GM23338 (cell line): Measurements from ENCODE around the gene CYBA. TPM values are rescaled to one million over a fixed set of nuclear protein-coding genes. Genes with fewer than 3 reads are reported as not detected.

Source experiments
- ATAC-seq: fragments of 200-7000 bp; cut with Tn5 transposase; 3 replicates; pipeline ENCODE4 v1.9.1; 2020
- DNase-seq: peaks from one replicate; pipeline ENCODE4 v3.0.0-alpha.2; 2015; ENCODE audit warnings: low spot score
- H2AFZ ChIP-seq: fragments of 200-600 bp; sonication (generic); 2 replicates; pipeline ENCODE4 v1.8.0; 2016; ENCODE audit warnings: antibody characterized with exemption, mild to moderate bottlenecking, moderate library complexity
- H3F3A ChIP-seq: fragments of 200-600 bp; sonication (generic); replicated peaks from 2 replicates; pipeline ENCODE4 v1.8.0; 2017; ENCODE audit warnings: antibody characterized with exemption, mixed run types, low read depth
- H3K27ac ChIP-seq: fragments of 200-600 bp; sonication (generic); 2 replicates; pipeline ENCODE4 v1.6.1; 2016; ENCODE audit warnings: low read depth
- H3K27me3 ChIP-seq: fragments of 200-600 bp; sonication (generic); 2 replicates; pipeline ENCODE4 v1.8.0; 2016; ENCODE audit warnings: mild to moderate bottlenecking, mixed run types, moderate library complexity; ENCODE audit not compliant: insufficient read depth
- H3K36me3 ChIP-seq: fragments of 200-600 bp; sonication (generic); 2 replicates; pipeline ENCODE4 v1.8.0; 2016; ENCODE audit warnings: mild to moderate bottlenecking; ENCODE audit not compliant: insufficient read depth
- H3K4me1 ChIP-seq: fragments of 200-600 bp; sonication (generic); 2 replicates; pipeline ENCODE4 v1.8.0; 2016; ENCODE audit warnings: mild to moderate bottlenecking, moderate library complexity; ENCODE audit not compliant: insufficient read depth
- H3K4me2 ChIP-seq: fragments of 200-600 bp; sonication (generic); 2 replicates; pipeline ENCODE4 v1.7.1; 2017; ENCODE audit warnings: mixed run types
- H3K4me3 ChIP-seq: fragments of 200-600 bp; sonication (generic); 2 replicates; pipeline ENCODE4 v1.6.1; 2016; ENCODE audit warnings: mixed run types
- H3K79me2 ChIP-seq: fragments of 200-600 bp; sonication (generic); replicated peaks from 2 replicates; pipeline ENCODE4 v1.8.0; 2017; ENCODE audit warnings: mild to moderate bottlenecking; ENCODE audit not compliant: insufficient read depth
- H3K9me2 ChIP-seq: fragments of 200-600 bp; sonication (generic); 2 replicates; pipeline ENCODE4 v1.8.0; 2017; ENCODE audit not compliant: insufficient read depth
- H4K20me1 ChIP-seq: fragments of 200-600 bp; sonication (generic); replicated peaks from 2 replicates; pipeline ENCODE4 v1.8.0; 2017; ENCODE audit warnings: mild to moderate bottlenecking; ENCODE audit not compliant: insufficient read depth
- H3K27ac Mint-ChIP-seq: 2 replicates; pipeline ENCODE4 v1.8.0; 2020; ENCODE audit warnings: inconsistent platforms, mild to moderate bottlenecking, moderate library complexity, mixed read lengths
- H3K27me3 Mint-ChIP-seq: 3 replicates; pipeline ENCODE4 v1.8.0; 2022; ENCODE audit warnings: low read depth, mild to moderate bottlenecking, moderate library complexity, mixed read lengths, inconsistent platforms; ENCODE audit not compliant: insufficient read depth, poor library complexity
- H3K36me3 Mint-ChIP-seq: 3 replicates; pipeline ENCODE4 v1.8.0; 2021; ENCODE audit warnings: low read depth, mild to moderate bottlenecking, inconsistent platforms, moderate library complexity, mixed read lengths
- H3K4me1 Mint-ChIP-seq: 3 replicates; pipeline ENCODE4 v1.8.0; 2020; ENCODE audit warnings: mild to moderate bottlenecking, inconsistent platforms, mixed read lengths
- H3K4me3 Mint-ChIP-seq: 3 replicates; pipeline ENCODE4 v1.8.0; 2021; ENCODE audit warnings: moderate library complexity, mild to moderate bottlenecking, inconsistent platforms, mixed read lengths
- H3K9me3 Mint-ChIP-seq: 3 replicates; pipeline ENCODE4 v1.8.0; 2020; ENCODE audit warnings: moderate library complexity, mild to moderate bottlenecking, inconsistent platforms, mixed read lengths
- CREB1 ChIP-seq: fragments of 250-450 bp; sonication (Bioruptor Pico); IDR thresholded peaks from 2 replicates; pipeline ENCODE4 v1.5.0; 2020; ENCODE audit warnings: low read depth, mild to moderate bottlenecking, moderate library complexity
- EZH2 ChIP-seq: fragments of 200-600 bp; sonication (generic); IDR thresholded peaks from one replicate; pipeline ENCODE4 v1.8.0; 2017; ENCODE audit warnings: antibody characterized with exemption, mild to moderate bottlenecking, low read depth; ENCODE audit not compliant: unreplicated experiment
- EZH2phosphoT487 ChIP-seq: fragments of 200-600 bp; sonication (generic); IDR thresholded peaks from one replicate; pipeline ENCODE4 v1.8.1; 2018; ENCODE audit warnings: antibody characterized with exemption; ENCODE audit not compliant: unreplicated experiment
- JUNB ChIP-seq: IDR thresholded peaks from one replicate; pipeline ENCODE4 v1.6.1; 2016; ENCODE audit warnings: antibody characterized with exemption; ENCODE audit not compliant: unreplicated experiment
- NANOG ChIP-seq: IDR thresholded peaks from 2 replicates; pipeline ENCODE4 v1.6.1; 2016; ENCODE audit warnings: antibody characterized with exemption, borderline replicate concordance
- POLR2AphosphoS5 ChIP-seq: IDR thresholded peaks from 2 replicates; pipeline ENCODE4 v1.6.1; 2016; ENCODE audit warnings: antibody characterized with exemption, low read depth
- STAT1 ChIP-seq: IDR thresholded peaks from one replicate; pipeline ENCODE4 v1.6.1; 2016; ENCODE audit warnings: antibody characterized with exemption; ENCODE audit not compliant: unreplicated experiment
- ZNF114 ChIP-seq: fragments of 250-450 bp; sonication (Bioruptor Pico); IDR thresholded peaks from 2 replicates; pipeline ENCODE4 v1.5.0; 2020; ENCODE audit warnings: mild to moderate bottlenecking, moderate library complexity
- ZNF331 ChIP-seq: fragments of 250-450 bp; sonication (Bioruptor Pico); IDR thresholded peaks from 2 replicates; pipeline ENCODE4 v1.5.0; 2020; ENCODE audit warnings: low read depth, mild to moderate bottlenecking, moderate library complexity
- polyA plus RNA-seq: library from polyadenylated mRNA; unstranded; fragments of >200 nt; fragmentation: Nextera tagmentation; extraction: Ambion mirVana; gene quantifications from 2 replicates; pipeline ENCODE4 v1.2.1, GENCODE V29; 2016
- total RNA-seq: library from RNA; depleted of rRNA; stranded (reverse); fragments of >200 nt; shearing (Covaris generic); gene quantifications from 2 replicates; pipeline ENCODE4 v1.2.3, GENCODE V29; 2014
- TF ChIP-seq, protein P1 (sequence below): IDR thresholded peaks from 2 replicates; pipeline ENCODE4 v1.6.1; 2016; ENCODE audit warnings: antibody characterized with exemption
- TF ChIP-seq, protein P2 (sequence below): IDR thresholded peaks from one replicate; pipeline ENCODE4 v1.6.1; 2018; ENCODE audit warnings: antibody characterized with exemption; ENCODE audit not compliant: unreplicated experiment
- TF ChIP-seq, protein P3 (sequence below): fragments of 250-450 bp; sonication (Bioruptor Pico); IDR thresholded peaks from 2 replicates; pipeline ENCODE4 v1.5.0; 2020; ENCODE audit warnings: mild to moderate bottlenecking, moderate library complexity
- TF ChIP-seq, protein P4 (sequence below), 2 experiments: fragments of 200-600 bp in 1 of 2; sonication (generic) in 1 of 2; conservative IDR thresholded peaks; 2 replicates each; pipeline versions ENCODE4 v1.5.1 to v1.6.1; 2016 to 2017; ENCODE audit warnings: antibody characterized with exemption in 2 of 2, low read depth in 2 of 2, mild to moderate bottlenecking in 2 of 2, moderate library complexity in 1 of 2

The CYBA gene
- total and polyA plus RNA-seq, 2 experiments from 2014 or later, result 275 to 281 TPM

DNA sequence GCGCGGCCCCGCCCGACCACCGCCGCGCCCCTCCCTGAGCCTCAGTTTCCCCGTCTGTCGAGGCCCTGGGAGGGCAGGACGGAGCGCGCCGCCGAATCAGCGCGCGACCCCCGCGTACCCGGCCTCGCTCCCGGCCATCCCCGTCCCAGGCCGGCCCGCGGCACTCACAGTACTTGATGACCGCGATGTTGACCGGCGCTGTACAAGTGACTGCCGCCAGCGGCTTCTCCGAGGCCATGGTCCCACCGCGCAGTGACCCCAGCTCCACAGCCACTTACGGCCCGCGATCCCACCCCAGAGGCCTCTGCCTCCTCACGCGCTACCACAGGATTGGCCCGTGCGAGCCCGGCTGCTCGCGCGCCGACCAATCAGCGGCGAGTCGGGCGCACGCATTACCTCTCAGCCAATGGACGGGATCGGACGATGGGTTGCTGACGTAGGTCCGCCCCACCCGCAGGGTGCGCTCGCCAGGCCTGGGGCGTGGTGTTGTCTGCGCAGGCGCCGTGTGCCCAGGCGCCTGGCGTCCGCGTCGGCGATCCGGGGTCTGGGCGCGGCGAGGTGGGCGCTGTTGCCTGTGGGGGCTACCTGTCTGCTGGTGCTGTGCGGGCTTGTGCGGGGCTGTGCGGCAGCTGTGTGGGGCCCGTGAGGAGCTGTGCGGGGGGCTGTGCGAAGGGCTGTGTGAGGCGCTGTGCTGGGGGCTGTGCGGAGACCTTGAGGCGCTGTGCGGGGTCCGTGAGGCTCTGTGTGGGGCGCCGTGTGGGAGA, 12.2 kb upstream of the CYBA start, which contains the start of gene MVD:
MVD (minus strand) TSS at position 249 of the 764 bp plus-strand sequence; CDS start at position 238, 11 bp downstream.
- Histone ChIP-seq H3K4me2 (peak within 1 kb of the TSS; percentile 97), H3K9me2 (no peaks in the 10 kb centered on the region), H3K27ac (no peak within 1 kb of the TSS; the same call in 1 of the 2 replicates), H3K79me2 (peaks cover 62% of the 10 kb centered on the region), H2AFZ (peak within 1 kb of the TSS; percentile 81), H4K20me1 (peaks cover 30% of the 10 kb centered on the region), H3K36me3 (0 out of 2 replicates have a peak, but pooled peaks cover 1% of the 10 kb centered on the region), H3K4me1 (peaks cover 18% of the 10 kb centered on the region), H3K27me3 (no peaks in the 10 kb centered on the region), H3F3A (0 out of 2 replicates have a peak, but pooled peaks cover 12% of the 10 kb centered on the region), H3K4me3 (peak within 1 kb of the TSS; percentile 90)
- Mint-ChIP-seq H3K4me1 (peaks cover 15% of the 10 kb centered on the region; the same call in 2 of the 3 replicates), H3K27me3 (peaks cover 15% of the 10 kb centered on the region), H3K9me3 (peaks cover 6% of the 10 kb centered on the region), H3K36me3 (peaks cover 13% of the 10 kb centered on the region), H3K27ac (peak within 1 kb of the TSS; percentile 93), H3K4me3 (peak within 1 kb of the TSS; percentile 96)
- TF ChIP-seq EZH2 (no peak), STAT1 (no peak), ZNF114 (CRISPR knock-in tag) (no peak), ZNF331 (CRISPR knock-in tag) (no peak), EZH2phosphoT487 (no peak), POLR2AphosphoS5 (peak; percentile 96), CREB1 (CRISPR knock-in tag) (peak; percentile 90), NANOG (peak; percentile 23; the same call in 1 of the 2 replicates), JUNB (no peak)
- TF ChIP-seq, protein P1, sequence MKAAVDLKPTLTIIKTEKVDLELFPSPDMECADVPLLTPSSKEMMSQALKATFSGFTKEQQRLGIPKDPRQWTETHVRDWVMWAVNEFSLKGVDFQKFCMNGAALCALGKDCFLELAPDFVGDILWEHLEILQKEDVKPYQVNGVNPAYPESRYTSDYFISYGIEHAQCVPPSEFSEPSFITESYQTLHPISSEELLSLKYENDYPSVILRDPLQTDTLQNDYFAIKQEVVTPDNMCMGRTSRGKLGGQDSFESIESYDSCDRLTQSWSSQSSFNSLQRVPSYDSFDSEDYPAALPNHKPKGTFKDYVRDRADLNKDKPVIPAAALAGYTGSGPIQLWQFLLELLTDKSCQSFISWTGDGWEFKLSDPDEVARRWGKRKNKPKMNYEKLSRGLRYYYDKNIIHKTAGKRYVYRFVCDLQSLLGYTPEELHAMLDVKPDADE, result peak; percentile 49; the same call in 1 of the 2 replicates
- TF ChIP-seq, protein P2, sequence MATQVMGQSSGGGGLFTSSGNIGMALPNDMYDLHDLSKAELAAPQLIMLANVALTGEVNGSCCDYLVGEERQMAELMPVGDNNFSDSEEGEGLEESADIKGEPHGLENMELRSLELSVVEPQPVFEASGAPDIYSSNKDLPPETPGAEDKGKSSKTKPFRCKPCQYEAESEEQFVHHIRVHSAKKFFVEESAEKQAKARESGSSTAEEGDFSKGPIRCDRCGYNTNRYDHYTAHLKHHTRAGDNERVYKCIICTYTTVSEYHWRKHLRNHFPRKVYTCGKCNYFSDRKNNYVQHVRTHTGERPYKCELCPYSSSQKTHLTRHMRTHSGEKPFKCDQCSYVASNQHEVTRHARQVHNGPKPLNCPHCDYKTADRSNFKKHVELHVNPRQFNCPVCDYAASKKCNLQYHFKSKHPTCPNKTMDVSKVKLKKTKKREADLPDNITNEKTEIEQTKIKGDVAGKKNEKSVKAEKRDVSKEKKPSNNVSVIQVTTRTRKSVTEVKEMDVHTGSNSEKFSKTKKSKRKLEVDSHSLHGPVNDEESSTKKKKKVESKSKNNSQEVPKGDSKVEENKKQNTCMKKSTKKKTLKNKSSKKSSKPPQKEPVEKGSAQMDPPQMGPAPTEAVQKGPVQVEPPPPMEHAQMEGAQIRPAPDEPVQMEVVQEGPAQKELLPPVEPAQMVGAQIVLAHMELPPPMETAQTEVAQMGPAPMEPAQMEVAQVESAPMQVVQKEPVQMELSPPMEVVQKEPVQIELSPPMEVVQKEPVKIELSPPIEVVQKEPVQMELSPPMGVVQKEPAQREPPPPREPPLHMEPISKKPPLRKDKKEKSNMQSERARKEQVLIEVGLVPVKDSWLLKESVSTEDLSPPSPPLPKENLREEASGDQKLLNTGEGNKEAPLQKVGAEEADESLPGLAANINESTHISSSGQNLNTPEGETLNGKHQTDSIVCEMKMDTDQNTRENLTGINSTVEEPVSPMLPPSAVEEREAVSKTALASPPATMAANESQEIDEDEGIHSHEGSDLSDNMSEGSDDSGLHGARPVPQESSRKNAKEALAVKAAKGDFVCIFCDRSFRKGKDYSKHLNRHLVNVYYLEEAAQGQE, result no peak
- TF ChIP-seq, protein P3, sequence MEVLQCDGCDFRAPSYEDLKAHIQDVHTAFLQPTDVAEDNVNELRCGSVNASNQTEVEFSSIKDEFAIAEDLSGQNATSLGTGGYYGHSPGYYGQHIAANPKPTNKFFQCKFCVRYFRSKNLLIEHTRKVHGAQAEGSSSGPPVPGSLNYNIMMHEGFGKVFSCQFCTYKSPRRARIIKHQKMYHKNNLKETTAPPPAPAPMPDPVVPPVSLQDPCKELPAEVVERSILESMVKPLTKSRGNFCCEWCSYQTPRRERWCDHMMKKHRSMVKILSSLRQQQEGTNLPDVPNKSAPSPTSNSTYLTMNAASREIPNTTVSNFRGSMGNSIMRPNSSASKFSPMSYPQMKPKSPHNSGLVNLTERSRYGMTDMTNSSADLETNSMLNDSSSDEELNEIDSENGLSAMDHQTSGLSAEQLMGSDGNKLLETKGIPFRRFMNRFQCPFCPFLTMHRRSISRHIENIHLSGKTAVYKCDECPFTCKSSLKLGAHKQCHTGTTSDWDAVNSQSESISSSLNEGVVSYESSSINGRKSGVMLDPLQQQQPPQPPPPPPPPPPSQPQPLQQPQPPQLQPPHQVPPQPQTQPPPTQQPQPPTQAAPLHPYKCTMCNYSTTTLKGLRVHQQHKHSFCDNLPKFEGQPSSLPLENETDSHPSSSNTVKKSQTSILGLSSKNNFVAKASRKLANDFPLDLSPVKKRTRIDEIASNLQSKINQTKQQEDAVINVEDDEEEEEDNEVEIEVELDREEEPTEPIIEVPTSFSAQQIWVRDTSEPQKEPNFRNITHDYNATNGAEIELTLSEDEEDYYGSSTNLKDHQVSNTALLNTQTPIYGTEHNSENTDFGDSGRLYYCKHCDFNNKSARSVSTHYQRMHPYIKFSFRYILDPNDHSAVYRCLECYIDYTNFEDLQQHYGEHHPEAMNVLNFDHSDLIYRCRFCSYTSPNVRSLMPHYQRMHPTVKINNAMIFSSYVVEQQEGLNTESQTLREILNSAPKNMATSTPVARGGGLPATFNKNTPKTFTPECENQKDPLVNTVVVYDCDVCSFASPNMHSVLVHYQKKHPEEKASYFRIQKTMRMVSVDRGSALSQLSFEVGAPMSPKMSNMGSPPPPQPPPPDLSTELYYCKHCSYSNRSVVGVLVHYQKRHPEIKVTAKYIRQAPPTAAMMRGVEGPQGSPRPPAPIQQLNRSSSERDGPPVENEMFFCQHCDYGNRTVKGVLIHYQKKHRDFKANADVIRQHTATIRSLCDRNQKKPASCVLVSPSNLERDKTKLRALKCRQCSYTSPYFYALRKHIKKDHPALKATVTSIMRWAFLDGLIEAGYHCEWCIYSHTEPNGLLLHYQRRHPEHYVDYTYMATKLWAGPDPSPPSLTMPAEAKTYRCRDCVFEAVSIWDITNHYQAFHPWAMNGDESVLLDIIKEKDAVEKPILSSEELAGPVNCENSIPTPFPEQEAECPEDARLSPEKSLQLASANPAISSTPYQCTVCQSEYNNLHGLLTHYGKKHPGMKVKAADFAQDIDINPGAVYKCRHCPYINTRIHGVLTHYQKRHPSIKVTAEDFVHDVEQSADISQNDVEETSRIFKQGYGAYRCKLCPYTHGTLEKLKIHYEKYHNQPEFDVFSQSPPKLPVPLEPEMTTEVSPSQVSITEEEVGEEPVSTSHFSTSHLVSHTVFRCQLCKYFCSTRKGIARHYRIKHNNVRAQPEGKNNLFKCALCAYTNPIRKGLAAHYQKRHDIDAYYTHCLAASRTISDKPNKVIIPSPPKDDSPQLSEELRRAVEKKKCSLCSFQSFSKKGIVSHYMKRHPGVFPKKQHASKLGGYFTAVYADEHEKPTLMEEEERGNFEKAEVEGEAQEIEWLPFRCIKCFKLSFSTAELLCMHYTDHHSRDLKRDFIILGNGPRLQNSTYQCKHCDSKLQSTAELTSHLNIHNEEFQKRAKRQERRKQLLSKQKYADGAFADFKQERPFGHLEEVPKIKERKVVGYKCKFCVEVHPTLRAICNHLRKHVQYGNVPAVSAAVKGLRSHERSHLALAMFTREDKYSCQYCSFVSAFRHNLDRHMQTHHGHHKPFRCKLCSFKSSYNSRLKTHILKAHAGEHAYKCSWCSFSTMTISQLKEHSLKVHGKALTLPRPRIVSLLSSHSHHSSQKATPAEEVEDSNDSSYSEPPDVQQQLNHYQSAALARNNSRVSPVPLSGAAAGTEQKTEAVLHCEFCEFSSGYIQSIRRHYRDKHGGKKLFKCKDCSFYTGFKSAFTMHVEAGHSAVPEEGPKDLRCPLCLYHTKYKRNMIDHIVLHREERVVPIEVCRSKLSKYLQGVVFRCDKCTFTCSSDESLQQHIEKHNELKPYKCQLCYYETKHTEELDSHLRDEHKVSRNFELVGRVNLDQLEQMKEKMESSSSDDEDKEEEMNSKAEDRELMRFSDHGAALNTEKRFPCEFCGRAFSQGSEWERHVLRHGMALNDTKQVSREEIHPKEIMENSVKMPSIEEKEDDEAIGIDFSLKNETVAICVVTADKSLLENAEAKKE (CRISPR knock-in tag), result no peak
- TF ChIP-seq, protein P4, sequence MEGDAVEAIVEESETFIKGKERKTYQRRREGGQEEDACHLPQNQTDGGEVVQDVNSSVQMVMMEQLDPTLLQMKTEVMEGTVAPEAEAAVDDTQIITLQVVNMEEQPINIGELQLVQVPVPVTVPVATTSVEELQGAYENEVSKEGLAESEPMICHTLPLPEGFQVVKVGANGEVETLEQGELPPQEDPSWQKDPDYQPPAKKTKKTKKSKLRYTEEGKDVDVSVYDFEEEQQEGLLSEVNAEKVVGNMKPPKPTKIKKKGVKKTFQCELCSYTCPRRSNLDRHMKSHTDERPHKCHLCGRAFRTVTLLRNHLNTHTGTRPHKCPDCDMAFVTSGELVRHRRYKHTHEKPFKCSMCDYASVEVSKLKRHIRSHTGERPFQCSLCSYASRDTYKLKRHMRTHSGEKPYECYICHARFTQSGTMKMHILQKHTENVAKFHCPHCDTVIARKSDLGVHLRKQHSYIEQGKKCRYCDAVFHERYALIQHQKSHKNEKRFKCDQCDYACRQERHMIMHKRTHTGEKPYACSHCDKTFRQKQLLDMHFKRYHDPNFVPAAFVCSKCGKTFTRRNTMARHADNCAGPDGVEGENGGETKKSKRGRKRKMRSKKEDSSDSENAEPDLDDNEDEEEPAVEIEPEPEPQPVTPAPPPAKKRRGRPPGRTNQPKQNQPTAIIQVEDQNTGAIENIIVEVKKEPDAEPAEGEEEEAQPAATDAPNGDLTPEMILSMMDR (conservative IDR thresholded peaks at IDR 0.05; ENCODE audit: low read depth in 2 of 2), result 0 out of 4 replicates have a peak, but pooled peaks of 1 of the 2 experiments have one; percentile 8
- DNase-seq, result peak; percentile 98
- peak; percentile 94 for ATAC-seq
